Measurements from ENCODE around the gene RAB3GAP1.

DNA sequence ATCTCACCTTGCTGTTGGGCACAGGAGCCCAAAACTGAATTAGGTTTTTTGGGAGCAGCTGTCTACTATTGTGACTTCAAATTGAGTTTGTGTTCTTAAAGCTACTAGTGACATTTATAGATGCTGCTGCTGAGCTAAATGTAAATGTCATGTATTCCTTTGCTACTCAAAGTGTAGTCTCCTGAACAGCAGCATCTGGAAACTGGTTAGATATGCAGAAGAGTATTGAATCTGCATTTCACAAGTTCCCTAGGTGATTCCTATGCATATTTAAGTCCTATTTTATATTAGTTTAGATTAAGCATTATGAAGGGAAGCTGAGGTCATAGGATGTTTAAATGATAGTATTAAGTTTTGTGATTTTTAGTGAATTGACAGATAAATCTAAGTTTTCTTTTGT lies 67.5 kb downstream of the RAB3GAP1 start:
- TF ChIP-seq, protein P1, sequence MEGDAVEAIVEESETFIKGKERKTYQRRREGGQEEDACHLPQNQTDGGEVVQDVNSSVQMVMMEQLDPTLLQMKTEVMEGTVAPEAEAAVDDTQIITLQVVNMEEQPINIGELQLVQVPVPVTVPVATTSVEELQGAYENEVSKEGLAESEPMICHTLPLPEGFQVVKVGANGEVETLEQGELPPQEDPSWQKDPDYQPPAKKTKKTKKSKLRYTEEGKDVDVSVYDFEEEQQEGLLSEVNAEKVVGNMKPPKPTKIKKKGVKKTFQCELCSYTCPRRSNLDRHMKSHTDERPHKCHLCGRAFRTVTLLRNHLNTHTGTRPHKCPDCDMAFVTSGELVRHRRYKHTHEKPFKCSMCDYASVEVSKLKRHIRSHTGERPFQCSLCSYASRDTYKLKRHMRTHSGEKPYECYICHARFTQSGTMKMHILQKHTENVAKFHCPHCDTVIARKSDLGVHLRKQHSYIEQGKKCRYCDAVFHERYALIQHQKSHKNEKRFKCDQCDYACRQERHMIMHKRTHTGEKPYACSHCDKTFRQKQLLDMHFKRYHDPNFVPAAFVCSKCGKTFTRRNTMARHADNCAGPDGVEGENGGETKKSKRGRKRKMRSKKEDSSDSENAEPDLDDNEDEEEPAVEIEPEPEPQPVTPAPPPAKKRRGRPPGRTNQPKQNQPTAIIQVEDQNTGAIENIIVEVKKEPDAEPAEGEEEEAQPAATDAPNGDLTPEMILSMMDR (IDR thresholded peaks at IDR 0.05; ENCODE audit: insufficient read depth, low read depth, low read length) = no peak
- TF ChIP-seq EZH2 (IDR thresholded peaks at IDR 0.05; ENCODE audit: insufficient read depth, low read length) = no peak
